HG03439 (cell line): ENCODE results near the gene PPP1R15B.
"Not testable (repeated sequence)": the region's sequence is repeated elsewhere in the genome, so short reads cannot be mapped to it uniquely, and the experiment has no call there.

Experiments
- ATAC-seq: cut with Tn5 transposase; IDR thresholded peaks from one replicate; pipeline ENCODE4 v1.9.1; 2021; ENCODE audit warnings: mild to moderate bottlenecking, moderate library complexity; ENCODE audit not compliant: unreplicated experiment

PPP1R15B gene

DNA sequence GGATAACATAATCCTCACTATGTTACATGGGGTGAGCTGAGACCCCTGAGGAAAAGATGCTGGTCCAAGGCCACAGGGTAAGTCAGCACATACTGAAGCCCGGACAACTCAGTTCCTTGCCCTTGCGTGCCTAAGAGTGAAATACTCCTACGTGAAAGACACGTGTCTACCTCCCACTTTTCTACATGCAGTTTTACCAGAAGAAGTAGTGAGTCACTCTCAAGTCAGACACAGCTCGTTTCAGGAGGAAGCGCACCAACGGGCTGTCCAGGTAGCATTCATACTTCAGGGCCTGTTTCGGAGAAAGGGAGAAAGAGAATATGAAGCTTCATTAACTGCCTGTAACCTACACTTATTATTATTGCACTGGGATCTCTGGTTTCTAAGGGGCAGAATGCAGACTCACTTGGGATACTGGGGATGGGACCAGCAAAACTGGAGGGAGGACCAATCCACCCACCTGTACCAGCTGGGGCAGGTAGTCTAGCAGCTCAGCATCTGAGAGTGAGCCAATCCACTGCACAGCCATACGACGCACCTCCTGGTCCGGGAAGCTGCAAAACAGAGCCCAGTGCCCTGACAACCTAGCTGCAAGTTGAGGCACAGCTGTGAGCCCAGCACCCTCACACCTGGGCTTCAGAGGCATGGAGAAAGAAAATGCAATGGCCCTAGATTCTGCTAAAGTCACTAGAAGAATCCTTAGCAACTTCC, 32.4 kb upstream of the PPP1R15B start:
- no peak for ATAC-seq

GRCh38 chr1:204443260-204443619, 31.6 kb upstream of the PPP1R15B start:
- ATAC-seq: no peak

DNA sequence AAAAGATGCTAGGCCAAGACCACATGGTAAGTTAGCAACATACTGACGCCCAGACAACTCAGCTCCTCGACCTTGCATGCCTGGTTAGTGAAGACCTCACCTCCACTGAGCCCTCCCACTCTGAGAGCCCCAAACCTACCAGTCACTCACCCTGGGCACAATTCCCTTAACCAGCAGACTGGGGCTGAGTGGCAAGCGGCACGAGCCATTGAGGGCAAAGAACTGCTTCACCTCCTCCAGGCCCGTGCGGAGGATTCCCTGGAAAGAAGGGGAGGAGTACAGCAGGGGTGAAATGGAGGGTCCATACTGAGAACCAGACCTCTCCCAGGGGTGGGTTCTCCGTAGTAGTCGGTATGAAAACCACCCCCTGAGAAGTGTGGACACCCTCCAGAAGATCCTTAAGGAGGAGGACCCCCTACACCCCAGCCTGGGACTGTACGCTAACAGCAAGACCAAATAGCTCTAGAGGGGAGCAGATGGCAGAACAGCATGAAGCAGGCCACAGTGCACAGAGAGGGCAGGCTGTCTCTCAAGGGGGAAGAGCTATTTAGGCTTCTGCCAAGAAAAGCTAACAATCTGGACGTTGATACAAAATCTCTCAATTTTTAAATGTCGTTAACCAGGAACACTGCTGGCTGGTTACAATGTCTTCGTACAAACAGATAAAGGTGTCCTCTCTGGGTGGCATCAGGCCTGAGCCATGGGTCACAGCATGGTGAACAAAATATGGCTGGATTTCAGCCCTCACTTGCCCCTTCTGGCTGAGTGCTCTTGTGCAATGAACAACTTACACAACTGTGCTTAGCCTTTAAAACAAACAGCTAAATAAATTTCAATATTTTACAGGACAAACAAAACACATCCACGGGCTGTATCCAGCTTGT, 31.0 kb upstream of the PPP1R15B start:
- no peak for ATAC-seq

- ATAC-seq: no peak
Observed at GRCh38 chr1:204441558-204441957, 29.9 kb upstream of the PPP1R15B start.

- no peak for ATAC-seq
Observed at GRCh38 chr1:204439621-204440375, 28.2 kb upstream of the PPP1R15B start.

- ATAC-seq: no peak
Observed at GRCh38 chr1:204438628-204439027, 27.0 kb upstream of the PPP1R15B start.

DNA sequence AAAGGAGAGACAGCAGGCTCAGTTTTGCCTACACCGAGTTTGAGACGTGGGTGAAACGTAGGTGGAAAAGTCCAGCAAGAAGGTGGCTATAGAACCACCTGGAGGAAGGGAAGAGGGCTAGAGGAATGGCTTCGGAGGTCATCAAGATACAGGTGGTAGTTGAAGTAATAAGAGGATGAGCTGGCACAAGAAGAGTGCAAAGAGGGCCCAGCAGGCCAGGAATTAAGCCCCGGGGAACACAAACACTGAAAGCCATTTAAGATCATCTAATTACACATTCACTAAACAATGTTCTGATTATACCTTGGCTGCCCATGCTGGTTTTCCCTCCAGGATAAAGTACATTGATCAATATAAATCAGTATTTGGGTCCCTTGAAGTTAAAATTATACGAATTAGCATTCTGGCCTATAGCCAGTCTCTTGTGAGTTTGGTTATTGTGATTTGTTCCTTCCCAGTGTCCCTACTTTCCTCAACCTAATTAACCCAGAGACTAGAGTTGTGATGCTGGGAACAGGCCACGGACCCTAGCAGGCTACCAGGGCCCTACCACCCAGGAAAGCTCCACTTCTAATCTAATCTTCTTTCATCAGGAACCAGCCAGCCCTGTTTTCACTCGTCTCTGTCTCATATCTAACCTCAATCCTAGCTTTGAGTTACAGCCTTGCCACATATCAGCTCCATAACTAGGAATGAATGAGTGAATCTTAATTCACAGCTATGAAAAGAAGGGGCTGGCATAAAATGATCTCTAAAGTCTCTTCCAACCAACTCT, 26.4 kb upstream of the PPP1R15B start:
- ATAC-seq: no peak

DNA sequence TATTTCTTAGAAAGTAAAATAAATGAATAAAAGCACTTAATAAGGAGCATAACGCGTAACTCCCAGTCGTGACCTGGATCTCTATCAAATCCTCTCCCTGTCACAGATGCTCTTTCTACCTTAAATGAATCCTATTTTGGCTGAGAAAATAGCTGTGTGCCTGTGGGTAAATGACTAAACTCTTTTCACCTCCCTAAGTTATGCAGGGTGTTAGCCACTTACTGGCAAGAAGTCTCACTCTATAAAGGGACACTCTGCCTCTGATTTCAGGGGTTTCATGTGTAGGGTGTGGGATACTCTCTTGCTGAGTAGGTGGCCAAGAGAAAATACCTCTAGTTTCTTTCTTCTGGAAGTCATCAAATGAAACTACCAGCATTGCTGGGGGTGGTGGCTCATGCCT, 24.3 kb upstream of the PPP1R15B start:
- no peak for ATAC-seq

DNA sequence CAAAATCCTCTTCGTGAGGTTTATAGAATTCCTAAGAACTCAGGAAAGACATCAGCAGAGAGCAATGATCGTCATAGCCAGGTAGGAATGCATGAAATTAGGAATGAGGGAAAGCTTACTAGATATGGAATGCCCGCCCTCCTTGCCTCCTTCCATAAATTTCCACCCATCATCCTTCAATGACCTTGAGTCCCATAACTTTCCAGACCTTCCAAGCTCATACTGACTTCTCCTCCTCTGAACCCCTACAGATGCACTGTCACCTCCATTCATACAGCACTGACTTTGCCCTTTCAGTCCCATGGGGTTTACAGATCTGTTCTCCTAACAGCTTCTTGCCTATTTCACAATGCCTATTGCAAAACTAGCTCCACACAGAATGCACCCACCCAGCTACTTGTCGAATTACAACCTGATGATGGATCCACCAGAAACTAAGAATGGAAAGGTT, 23.8 kb upstream of the PPP1R15B start:
- ATAC-seq: no peak

GRCh38 chr1:204434116-204434755, 22.6 kb upstream of the PPP1R15B start:
- ATAC-seq: no peak

DNA sequence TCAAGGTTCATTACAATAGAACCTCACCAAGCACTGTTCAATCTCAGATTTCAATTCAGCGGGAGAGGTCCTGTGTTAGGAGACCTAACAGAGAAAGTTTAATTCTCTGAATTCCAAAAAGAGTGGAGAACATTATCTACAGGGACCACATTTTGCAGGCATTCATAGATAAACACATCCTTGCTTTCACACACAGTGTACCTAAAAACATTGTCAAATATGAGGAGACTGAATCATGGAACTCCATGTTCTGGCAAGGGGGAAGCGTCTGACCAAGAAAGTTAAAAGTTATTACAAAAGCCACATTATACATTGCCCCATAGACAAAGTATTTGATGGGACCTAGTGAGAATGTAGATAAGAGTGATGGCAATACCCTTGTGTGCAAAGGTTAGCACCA, 21.1 kb upstream of the PPP1R15B start:
- no peak for ATAC-seq

- ATAC-seq: no peak
Observed at GRCh38 chr1:204431310-204432184, 19.9 kb upstream of the PPP1R15B start.

- no peak for ATAC-seq
Observed at GRCh38 chr1:204429746-204430145, 18.1 kb upstream of the PPP1R15B start.

- no peak for ATAC-seq
Observed at GRCh38 chr1:204426971-204427701, 15.5 kb upstream of the PPP1R15B start.

DNA sequence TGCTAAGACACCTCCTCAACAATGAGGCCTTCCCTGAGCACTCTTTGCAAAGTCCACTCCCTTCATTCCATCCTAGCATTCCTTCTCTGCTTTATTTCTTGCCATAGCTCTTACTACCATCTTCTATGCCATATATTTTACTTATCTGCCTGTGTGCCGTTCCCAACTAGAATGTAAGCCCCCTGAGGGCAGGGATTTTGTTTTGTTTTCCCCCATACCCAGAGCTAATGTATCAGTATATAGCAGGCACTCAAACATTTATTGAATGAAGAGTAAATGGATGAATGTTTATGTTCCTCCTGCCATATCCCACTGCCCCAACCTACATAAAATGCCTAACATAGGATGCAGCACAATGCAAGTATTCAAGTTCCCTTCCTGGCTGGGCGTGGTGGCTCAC, 14.9 kb upstream of the PPP1R15B start:
- ATAC-seq: no peak

GRCh38 chr1:204426035-204426436, 14.4 kb upstream of the PPP1R15B start:
- ATAC-seq: no peak

GRCh38 chr1:204424621-204425020, 13.0 kb upstream of the PPP1R15B start:
- ATAC-seq: no peak

GRCh38 chr1:204422061-204422705, 10.6 kb upstream of the PPP1R15B start:
- not testable (repeated sequence) for ATAC-seq
